ENCODE measurements around the gene OR51Q1. TPM values are rescaled to one million over a fixed set of nuclear protein-coding genes. Genes with fewer than 3 reads are reported as not detected.

OR51Q1 gene
- total and polyA plus RNA-seq, 4 donors = not detected

DNA sequence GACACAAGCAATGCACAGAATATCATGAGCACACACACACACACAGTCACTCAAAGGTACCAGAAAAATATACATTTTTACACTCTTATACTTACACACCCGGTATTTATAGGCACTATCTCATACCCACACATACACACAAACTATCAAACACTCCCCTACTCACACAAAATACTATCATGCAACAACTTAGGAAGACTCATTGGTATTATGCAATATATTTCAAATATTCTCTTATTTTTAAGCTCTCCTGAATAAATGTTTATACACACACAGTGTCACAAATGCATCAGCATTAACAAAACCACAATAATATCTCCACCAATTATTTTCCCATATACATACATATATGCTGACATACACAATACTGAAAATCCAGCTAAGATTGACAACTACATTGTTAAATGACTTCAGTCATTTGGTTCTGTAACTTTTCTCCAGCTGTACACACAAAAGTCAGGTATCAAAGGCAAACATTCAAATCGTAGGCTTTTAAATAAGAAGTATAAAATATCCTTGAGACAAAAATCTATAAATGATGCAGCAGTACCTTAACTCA, 22.0 kb downstream of the OR51Q1 start:
- TF ChIP-seq, protein P1, sequence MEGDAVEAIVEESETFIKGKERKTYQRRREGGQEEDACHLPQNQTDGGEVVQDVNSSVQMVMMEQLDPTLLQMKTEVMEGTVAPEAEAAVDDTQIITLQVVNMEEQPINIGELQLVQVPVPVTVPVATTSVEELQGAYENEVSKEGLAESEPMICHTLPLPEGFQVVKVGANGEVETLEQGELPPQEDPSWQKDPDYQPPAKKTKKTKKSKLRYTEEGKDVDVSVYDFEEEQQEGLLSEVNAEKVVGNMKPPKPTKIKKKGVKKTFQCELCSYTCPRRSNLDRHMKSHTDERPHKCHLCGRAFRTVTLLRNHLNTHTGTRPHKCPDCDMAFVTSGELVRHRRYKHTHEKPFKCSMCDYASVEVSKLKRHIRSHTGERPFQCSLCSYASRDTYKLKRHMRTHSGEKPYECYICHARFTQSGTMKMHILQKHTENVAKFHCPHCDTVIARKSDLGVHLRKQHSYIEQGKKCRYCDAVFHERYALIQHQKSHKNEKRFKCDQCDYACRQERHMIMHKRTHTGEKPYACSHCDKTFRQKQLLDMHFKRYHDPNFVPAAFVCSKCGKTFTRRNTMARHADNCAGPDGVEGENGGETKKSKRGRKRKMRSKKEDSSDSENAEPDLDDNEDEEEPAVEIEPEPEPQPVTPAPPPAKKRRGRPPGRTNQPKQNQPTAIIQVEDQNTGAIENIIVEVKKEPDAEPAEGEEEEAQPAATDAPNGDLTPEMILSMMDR (IDR thresholded peaks at IDR 0.05; ENCODE audit: low read depth, low read length, missing input control) = no peak
- no peak for TF ChIP-seq YY1 (IDR thresholded peaks at IDR 0.05)
- TF ChIP-seq HNF4A (conservative IDR thresholded peaks at IDR 0.05) = no peak
- TF ChIP-seq, protein P2, sequence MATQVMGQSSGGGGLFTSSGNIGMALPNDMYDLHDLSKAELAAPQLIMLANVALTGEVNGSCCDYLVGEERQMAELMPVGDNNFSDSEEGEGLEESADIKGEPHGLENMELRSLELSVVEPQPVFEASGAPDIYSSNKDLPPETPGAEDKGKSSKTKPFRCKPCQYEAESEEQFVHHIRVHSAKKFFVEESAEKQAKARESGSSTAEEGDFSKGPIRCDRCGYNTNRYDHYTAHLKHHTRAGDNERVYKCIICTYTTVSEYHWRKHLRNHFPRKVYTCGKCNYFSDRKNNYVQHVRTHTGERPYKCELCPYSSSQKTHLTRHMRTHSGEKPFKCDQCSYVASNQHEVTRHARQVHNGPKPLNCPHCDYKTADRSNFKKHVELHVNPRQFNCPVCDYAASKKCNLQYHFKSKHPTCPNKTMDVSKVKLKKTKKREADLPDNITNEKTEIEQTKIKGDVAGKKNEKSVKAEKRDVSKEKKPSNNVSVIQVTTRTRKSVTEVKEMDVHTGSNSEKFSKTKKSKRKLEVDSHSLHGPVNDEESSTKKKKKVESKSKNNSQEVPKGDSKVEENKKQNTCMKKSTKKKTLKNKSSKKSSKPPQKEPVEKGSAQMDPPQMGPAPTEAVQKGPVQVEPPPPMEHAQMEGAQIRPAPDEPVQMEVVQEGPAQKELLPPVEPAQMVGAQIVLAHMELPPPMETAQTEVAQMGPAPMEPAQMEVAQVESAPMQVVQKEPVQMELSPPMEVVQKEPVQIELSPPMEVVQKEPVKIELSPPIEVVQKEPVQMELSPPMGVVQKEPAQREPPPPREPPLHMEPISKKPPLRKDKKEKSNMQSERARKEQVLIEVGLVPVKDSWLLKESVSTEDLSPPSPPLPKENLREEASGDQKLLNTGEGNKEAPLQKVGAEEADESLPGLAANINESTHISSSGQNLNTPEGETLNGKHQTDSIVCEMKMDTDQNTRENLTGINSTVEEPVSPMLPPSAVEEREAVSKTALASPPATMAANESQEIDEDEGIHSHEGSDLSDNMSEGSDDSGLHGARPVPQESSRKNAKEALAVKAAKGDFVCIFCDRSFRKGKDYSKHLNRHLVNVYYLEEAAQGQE (IDR thresholded peaks at IDR 0.05) = no peak
- no peak for TF ChIP-seq SP1 (IDR thresholded peaks at IDR 0.05)
- TF ChIP-seq GABPA (IDR thresholded peaks at IDR 0.05 in 1 of 2, conservative IDR thresholded peaks at IDR 0.05 in 1 of 2) = no peak
- TF ChIP-seq FOXA1 (IDR thresholded peaks at IDR 0.05) = no peak
- no peak for TF ChIP-seq HNF4G (IDR thresholded peaks at IDR 0.05)
- no peak for TF ChIP-seq NR2F2 (IDR thresholded peaks at IDR 0.05)
- TF ChIP-seq, protein P3, sequence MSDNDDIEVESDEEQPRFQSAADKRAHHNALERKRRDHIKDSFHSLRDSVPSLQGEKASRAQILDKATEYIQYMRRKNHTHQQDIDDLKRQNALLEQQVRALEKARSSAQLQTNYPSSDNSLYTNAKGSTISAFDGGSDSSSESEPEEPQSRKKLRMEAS (IDR thresholded peaks at IDR 0.05) = no peak
- TF ChIP-seq TAF1 (conservative IDR thresholded peaks at IDR 0.05) = no peak
- TF ChIP-seq EGR1 (IDR thresholded peaks at IDR 0.05; ENCODE audit: low read depth in 2 of 2) = no peak
- TF ChIP-seq, protein P4, sequence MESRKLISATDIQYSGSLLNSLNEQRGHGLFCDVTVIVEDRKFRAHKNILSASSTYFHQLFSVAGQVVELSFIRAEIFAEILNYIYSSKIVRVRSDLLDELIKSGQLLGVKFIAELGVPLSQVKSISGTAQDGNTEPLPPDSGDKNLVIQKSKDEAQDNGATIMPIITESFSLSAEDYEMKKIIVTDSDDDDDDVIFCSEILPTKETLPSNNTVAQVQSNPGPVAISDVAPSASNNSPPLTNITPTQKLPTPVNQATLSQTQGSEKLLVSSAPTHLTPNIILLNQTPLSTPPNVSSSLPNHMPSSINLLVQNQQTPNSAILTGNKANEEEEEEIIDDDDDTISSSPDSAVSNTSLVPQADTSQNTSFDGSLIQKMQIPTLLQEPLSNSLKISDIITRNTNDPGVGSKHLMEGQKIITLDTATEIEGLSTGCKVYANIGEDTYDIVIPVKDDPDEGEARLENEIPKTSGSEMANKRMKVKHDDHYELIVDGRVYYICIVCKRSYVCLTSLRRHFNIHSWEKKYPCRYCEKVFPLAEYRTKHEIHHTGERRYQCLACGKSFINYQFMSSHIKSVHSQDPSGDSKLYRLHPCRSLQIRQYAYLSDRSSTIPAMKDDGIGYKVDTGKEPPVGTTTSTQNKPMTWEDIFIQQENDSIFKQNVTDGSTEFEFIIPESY (IDR thresholded peaks at IDR 0.05) = no peak
- no peak for TF ChIP-seq FOXA2 (IDR thresholded peaks at IDR 0.05)
- WGBS = 38% methylated on average over 2 of the region's 2 CpGs

DNA sequence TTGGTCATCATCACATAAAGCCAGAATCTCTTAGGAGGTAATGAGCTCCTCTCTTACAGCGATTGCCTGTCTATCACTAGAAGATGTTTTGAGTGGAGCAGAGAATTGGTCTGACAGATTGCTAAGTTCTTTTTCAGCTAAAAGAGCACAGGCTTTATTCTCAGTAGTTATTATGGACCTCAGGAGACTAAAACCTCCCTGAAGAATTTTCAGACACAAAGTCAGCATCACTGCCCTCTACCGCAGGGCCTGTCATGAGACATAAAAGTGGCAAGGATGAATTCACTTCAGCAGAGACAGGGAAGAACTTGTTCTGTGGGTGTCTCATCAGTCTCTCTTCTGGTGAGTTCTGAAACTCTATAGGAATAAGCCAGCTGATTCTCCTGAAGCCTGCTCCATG, 27.1 kb downstream of the OR51Q1 start, which contains the start of gene OR51I2:
Gene OR51I2 (plus strand): TSS at position 301 of the 400 bp plus-strand sequence. CDS start 4,166 bp downstream, outside the sequence.
- no peaks in the 10 kb centered on the region for H3K36me3 ChIP-seq (ENCODE audit: control insufficient read depth in 4 of 4, insufficient read depth in 3 of 4, low read depth in 1 of 4, low read length in 3 of 4)
- H3K4me1 ChIP-seq (ENCODE audit: control insufficient read depth in 4 of 4, insufficient read depth in 4 of 4, low read length in 3 of 4) = peaks cover 0 to 10% (median 5%) of the 10 kb centered on the region in 4 donors
- no peak within 1 kb of the TSS for H3K27ac ChIP-seq (ENCODE audit: low read depth in 1 of 2, low read length in 2 of 2)
- WGBS = 97% methylated on average over 2 of the region's 2 CpGs
- no peaks in the 10 kb centered on the region for H3K27me3 ChIP-seq (ENCODE audit: control insufficient read depth in 4 of 4, insufficient read depth in 4 of 4, low read length in 3 of 4)
- no peak for DNase-seq (ENCODE audit: low spot score)
- no peak within 1 kb of the TSS for H3K9ac ChIP-seq (ENCODE audit: low read depth in 1 of 2, low read length in 2 of 2)
- no peak within 1 kb of the TSS for H3K4me3 ChIP-seq (ENCODE audit: low read depth in 1 of 3, low read length in 3 of 3)
- no peaks in the 10 kb centered on the region for H3K9me3 ChIP-seq (ENCODE audit: control insufficient read depth in 4 of 4, low read length in 3 of 4)
- no peak for TF ChIP-seq FOXA2 (IDR thresholded peaks at IDR 0.05)
- TF ChIP-seq RAD21 (IDR thresholded peaks at IDR 0.05) = no peak
- no peak for TF ChIP-seq HNF4G (IDR thresholded peaks at IDR 0.05)
- TF ChIP-seq RXRA (IDR thresholded peaks at IDR 0.05) = no peak
- TF ChIP-seq GABPA (IDR thresholded peaks at IDR 0.05 in 1 of 2, conservative IDR thresholded peaks at IDR 0.05 in 1 of 2) = no peak
- TF ChIP-seq, protein P3 (IDR thresholded peaks at IDR 0.05) = no peak
- TF ChIP-seq, protein P4 (IDR thresholded peaks at IDR 0.05) = no peak
- no peak for TF ChIP-seq NR2F2 (IDR thresholded peaks at IDR 0.05)
- no peak for TF ChIP-seq SP1 (IDR thresholded peaks at IDR 0.05)
- TF ChIP-seq HNF4A (conservative IDR thresholded peaks at IDR 0.05) = no peak
- TF ChIP-seq FOXA1 (IDR thresholded peaks at IDR 0.05) = no peak
- TF ChIP-seq EGR1 (IDR thresholded peaks at IDR 0.05; ENCODE audit: low read depth in 2 of 2) = no peak
- no peak for TF ChIP-seq YY1 (IDR thresholded peaks at IDR 0.05)
- TF ChIP-seq JUND (IDR thresholded peaks at IDR 0.05) = no peak
- TF ChIP-seq TAF1 (conservative IDR thresholded peaks at IDR 0.05) = no peak
- TF ChIP-seq, protein P2 (IDR thresholded peaks at IDR 0.05) = no peak

More for the DNA sequence above, 22.0 kb downstream of the OR51Q1 start:
- H3K36me3 ChIP-seq (ENCODE audit: control insufficient read depth in 4 of 4, insufficient read depth in 3 of 4, low read depth in 1 of 4, low read length in 3 of 4) = no peaks in the 10 kb centered on the region
- H3K4me3 ChIP-seq (ENCODE audit: low read depth in 1 of 3, low read length in 3 of 3) = no peak overlapping the region
- no peak for DNase-seq (ENCODE audit: low spot score)
- H3K9me3 ChIP-seq (ENCODE audit: control insufficient read depth in 4 of 4, low read length in 3 of 4) = no peaks in the 10 kb centered on the region
- H3K9ac ChIP-seq (ENCODE audit: low read depth in 1 of 2, low read length in 2 of 2) = no peak overlapping the region
- H3K4me1 ChIP-seq (ENCODE audit: control insufficient read depth in 4 of 4, insufficient read depth in 4 of 4, low read length in 3 of 4) = peaks cover 0 to under 1% (median 0%) of the 10 kb centered on the region in 4 donors
- no peaks in the 10 kb centered on the region for H3K27me3 ChIP-seq (ENCODE audit: control insufficient read depth in 4 of 4, insufficient read depth in 4 of 4, low read length in 3 of 4)
- no peak overlapping the region for H3K27ac ChIP-seq (ENCODE audit: low read depth in 1 of 2, low read length in 2 of 2)
